HG03103 (cell line): ENCODE results near the gene CBX3.
"Not testable (repeated sequence)": the region's sequence is repeated elsewhere in the genome, so short reads cannot be mapped to it uniquely, and the experiment has no call there.

Source experiments
- ATAC-seq: cut with Tn5 transposase; IDR thresholded peaks from one replicate; pipeline ENCODE4 v1.9.1; 2021; ENCODE audit warnings: low read depth; ENCODE audit not compliant: unreplicated experiment

Gene CBX3

DNA sequence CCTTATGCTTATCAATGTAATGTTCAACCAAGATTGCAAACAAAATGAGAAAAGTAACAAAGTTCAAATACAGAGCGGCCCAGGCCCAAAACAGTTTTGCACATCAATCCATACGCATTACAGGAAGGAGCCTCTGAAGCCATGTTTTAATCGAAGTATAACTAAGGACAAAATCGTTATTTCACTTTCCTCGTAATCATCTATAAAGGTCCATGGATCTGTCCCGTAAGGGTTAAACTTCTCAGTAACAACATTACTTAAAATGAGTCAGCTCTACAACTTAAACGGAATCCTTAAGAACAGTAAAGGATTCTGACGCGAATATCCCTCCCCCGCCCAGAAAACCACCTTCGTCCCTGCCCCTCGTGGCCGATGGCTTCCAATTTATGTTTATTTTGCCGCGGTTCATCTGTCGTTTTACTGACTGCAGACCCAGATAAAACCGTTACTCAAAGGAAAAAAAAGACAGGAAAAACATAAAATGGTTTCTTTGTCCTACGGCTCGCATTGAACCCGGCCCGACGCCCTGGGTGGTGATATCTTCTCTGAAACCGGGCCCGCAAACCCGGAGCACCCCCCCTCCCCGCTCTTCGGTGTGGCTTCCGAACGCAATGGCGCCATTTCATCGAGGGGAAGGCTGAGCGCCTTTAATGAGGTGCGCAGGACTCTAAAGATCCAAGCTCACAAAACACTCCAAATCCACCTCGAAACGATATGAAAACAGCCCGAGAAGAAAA is 2.1 kb upstream of the CBX3 start:
- no peak for ATAC-seq

DNA sequence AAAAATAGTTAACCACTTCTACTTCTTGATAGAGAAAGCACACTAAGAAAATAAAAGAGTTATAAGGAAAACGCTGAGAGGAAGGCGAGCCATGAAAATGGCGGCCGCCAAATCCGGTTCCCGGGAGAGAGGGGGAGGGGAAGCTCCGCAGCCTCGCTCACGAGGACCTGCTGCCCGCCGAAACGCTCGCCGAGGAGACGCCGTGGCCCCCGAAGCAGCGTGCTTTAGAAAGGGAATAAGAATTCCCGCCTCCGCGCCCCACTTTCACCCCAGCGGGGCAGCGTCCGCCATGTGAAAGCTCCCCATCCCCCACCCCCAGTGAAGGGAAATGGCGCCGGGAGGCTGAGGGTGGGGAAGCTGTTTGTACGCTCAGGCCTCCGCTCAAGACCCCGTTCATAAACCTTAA is 1.5 kb upstream of the CBX3 start:
- no peak for ATAC-seq

DNA sequence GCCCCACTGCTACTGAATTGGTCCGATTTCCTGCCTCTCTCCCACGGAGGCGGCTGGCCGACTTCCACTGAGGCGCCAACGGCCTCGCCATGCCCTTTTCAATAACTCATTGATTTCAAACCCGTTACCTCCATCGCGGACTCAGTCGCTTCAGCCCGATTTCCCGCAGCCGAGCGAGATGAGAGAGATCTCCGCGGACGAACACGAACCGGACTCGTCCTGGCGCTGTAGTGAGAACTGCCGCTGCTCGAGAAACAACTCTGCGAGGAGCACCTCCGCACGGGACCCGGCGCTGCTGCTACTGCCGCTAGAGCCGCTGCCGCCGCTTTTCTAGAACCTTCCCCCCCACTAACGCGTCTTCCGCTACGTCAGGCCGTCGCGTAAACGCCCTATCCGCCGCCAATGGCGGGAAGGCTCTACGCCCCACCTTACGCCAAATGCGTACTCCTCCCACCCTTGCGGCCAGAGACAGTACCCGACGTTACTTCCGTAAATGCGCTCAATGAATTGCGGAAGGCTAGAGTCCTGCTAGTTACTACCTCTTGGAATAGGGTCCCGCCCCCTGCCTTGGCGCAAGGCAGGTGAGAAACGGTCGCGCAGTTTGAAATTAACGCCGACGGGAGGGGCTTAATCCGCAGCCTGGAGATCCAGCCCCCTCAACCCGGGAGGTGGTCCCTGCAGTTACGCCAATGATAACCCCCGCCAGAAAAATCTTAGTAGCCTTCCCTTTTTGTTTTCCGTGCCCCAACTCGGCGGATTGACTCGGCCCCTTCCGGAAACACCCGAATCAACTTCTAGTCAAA is 900 bp upstream of the CBX3 start, which contains the start of gene HNRNPA2B1:
TSS of gene HNRNPA2B1 (minus strand) at position 303 of the 803 bp plus-strand sequence. CDS start at position 134, 169 bp downstream.
- ATAC-seq, result peak; percentile 48

DNA sequence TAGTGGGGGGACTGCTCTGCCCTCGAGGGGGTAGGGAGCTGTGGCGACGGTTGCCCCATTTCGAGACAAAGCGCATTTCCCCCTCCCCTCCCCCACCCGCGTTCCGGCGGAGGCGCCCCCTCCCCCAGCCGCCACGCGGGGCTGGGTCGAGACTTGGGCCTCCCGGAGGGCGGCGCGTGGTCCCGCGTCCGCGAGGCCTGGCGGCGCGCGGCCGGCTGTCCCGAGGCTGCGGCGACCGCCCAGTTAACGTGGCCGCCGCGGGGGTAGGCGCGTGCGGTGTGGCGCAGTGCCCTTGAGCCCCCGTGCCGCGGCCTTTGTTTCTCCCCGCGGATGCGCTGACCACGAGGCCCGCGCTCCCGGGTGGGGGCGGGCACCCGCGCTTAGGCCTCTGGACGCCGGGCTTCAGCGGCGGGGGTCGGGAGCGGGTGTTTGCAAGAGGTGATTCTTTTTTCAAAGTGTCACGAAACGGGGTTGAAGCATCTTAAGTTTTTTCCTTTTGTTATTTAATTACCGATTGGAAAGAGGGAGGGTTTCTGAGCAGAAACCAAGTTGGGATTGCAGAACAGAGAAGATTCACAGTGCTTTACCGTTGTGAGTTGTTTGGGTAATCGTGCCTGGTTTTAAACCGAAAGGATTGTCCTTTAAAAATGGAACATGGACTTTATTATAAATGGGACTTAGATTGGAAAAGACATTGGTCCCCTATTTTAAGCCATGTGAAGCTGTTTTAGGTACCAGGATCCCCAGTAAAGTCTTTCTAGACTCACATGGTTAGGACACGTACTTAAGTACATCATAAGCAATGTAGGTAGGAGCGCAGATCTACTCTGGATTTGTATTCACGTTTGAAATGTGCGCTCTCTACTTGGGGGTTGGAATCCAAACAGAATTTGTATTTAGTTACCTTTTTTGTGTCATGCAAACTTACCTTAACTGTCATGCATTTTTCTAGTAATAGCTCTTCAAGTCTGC is 760 bp downstream of the CBX3 start:
- ATAC-seq, result no peak

DNA sequence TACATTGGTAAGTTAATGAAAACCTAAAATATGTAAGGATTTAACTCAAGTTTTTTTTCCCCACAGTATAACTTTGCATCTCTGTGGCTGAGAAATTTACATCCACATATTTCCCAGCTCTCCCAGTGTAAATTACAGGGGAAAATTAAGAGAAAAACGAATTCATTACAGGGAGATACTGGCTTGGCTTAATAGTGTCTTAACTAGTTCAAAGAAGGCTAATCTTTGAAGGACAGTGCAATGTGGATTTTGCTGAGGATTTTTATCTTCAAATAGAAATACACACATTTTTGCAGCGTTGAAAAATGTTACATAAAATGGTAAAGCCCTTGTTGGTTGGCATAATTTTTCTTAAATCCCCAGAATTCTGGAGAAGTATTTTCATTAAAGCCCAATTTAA is 1.5 kb downstream of the CBX3 start:
- ATAC-seq, result no peak

DNA sequence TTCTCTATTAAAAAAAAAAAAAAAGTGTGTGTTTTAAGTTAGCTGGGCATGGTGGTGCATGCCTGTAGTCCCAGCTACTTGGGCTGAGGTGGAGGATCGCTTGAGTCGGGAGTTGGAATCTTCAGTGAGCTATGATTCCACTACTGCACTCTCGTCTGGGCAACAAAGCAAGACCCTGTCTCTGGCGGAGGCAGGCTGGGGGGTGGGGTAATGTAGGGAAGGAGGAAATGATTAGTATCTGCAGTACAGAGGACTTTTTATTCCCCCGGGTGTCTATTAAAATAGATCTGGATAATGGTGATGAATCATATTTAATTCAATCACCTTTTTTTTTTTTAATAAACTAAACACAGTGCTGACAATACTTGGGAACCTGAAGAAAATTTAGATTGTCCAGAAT is 6.5 kb downstream of the CBX3 start:
- no peak for ATAC-seq

DNA sequence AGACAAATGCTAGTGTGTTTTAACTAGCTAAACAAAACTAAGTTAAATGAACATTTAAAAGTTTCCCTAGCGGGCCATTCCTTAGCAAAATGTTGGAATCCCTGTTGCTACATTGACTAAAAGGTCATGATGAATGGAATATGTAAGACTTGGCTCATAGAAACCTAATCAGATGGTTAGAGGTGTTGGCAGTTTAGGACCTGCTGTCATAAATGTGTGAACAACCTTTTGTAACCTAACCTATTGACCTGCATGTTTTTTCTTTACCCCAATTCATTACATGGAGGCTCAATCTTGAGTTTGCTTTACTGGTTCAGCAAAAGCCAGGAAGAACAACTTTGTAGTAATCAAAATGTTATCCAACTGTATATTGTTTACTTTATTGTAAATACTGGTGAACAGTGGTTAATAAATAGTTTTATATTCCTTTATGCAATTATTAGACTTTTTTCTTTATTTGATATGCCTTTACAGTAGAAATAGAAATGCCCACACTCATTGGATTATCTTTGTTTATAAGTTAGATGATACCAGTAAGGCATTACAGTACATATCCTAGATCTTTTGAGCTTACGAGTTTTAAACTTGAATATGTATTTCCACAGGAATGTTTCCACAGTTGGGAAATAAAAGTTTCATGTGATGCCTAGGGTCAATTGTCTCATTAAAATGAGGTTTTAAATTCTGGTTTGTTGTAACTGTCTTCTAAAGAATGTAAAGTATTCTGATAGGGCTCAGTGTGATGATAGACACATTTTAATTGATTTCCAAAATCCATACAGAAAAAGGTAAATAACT is 11.6 kb downstream of the CBX3 start:
- no peak for ATAC-seq

DNA sequence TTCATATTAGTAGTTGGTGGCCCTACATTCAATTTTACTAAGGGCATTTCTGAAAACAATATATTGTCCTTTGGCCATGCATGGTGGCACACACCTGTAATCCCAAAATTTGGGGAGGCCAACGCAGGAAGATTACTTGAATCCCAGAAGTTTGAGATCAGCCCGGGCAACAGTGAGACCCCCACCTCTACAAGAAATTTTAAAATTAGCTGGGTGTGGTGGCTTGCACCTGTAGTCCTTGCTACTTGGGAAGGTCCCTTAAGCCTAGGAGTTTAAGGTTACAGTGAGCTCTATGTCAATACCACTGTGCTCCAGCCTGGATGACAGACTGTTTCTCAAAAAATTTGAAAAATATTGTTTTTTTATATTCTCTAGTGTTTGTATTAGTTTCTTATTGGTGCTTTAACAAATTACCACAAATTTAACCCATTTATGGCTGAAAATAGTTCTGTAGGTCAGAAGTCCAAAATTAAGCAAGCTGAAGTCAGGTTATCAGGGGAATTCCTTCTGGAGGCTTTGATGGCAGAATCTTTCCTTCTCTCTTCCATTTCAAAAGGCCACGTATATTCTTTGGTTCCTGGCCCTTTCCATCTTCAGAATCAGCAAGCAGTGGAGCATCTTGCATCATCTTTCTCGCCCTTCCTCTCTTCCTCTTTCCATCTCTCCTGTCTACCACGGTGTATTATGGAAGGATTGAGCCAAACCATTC is 12.4 kb downstream of the CBX3 start:
- no peak for ATAC-seq

DNA sequence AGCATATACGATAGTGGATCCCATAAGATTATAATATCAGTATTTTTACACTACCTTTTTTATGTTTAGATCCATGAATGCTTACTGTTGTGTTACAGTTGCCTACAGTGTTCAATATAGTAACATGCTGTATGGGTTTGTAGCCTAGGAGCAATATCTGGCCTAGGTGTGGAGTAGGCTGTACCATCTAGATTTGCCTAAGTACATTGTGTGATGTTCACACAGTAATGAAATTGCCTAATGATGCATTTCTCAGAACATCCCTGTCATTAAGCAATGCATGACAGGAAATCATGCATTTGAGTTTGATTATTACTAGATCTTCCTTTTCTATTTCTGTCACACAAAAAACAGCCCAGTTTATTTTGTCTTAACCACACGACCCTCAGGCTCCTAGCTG is 14.5 kb downstream of the CBX3 start:
- no peak for ATAC-seq

DNA sequence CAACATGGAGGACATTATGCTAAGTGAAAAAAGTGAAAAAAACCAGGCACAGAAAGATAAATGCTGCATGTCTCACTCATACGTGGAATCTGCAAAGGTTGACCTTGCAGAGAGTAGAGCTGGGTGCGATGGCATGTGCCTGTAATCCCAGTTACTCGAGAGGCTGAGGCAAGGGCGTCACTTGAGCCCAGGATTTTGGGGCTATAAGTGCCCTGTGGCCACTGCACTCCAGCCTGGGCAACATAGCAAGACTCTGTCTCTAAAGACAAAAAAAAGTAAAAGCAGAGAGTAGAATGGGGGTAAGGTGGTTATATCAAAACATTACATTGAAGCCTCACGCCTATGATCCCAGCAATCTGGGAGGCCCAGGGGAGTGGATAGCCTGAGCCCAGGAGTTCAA is 22.8 kb downstream of the CBX3 start:
- no peak for ATAC-seq

DNA sequence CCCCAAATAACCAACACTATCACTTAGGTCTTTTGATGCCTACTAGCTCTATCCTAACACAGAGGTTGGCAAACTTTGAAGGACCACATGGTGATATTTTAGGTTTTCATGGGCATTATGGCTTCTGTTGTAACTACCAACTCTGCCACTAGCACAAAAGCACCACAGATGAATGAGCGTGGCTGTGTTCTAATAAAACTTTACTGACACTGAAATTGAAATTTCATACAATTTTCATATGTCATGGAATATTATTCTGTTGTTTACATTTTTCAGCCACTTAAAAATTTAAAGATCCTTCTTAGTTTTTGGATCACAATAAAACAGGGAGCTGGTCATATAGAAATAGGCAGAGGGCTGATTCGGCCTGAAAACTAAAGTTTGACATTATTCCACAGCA is 26.4 kb downstream of the CBX3 start:
- ATAC-seq, result no peak

DNA sequence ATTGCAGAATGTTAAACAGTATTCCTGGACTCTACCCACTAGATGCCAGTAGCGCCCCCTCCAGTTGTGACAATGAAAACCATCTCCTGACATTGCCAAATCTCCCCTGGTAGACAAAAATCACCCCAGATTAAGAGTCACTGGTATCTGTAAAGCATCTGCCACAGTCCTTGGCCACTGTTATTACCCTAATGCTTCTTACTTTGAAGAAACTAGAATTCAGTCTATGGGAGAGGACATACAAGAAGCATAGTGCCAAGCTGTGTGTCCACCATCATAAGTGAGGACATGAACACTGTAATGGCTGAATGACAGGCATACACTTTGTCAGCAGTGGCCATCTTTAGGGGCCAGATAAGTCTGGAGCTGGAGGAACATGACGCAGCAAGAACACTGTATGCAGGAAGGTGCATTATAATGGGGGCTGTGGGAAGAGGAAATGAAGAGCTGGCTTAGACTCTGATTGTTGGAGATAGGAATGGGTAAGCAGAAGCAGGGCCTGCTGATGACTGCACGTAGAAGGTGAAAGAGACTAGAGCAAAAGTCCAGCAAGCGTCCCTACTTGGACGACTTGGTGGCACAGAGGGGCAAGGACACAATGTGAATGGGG is 32.5 kb downstream of the CBX3 start:
- no peak for ATAC-seq

DNA sequence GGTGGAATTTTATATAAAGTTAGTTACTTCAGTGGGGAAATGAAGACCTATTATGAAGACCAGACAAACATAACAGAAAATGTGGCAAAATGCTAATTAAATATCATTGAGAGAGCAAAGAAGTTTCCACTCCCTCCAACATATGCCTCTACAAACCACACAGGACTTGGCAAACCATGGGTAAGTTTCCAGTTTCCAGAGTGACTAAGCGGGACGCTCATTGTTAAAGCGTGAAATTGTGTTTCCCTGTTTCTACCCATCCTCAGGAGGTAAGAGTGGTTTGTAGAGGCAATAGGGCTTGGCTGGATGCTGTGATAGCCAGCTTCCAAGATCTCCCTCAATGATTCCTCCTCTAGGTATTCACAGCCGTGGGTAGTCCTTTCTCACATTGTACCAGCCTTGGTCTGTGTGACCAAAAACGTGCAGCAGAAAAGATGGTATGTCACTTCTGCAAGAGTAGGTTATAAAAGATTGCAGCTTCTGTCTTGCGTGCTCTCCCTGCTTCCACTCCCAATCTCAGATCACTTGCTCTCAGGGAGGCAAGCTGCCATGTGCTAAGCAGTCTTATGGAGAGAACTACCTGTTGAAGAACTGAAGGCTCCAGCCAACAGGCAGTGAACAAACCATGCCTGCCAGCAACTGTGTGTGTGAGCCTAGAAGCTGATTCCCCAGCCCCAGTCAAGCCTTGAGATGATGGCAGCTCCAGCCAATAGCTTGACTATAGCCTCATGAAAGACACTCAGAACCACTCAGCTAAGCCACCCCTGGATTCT is 35.7 kb downstream of the CBX3 start:
- no peak for ATAC-seq

DNA sequence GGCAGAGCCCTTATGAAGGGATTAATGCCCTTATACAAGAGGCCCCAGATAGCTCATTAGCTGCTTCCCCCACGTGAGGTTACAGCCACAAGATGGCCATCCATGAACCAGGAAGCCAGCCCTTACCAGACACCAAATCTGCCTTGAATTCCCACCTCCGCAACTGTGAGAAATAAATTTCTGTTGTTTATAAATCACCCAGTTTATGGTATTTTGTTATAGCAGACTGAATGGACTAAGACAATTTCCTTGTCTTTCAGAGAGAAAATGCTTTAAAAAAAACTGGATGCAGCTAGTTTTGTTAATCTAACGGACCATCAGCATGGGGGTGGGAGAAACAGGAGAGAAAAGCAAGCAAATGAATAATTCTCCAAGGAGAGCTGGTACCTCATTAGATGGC is 36.5 kb downstream of the CBX3 start:
- ATAC-seq, result no peak

DNA sequence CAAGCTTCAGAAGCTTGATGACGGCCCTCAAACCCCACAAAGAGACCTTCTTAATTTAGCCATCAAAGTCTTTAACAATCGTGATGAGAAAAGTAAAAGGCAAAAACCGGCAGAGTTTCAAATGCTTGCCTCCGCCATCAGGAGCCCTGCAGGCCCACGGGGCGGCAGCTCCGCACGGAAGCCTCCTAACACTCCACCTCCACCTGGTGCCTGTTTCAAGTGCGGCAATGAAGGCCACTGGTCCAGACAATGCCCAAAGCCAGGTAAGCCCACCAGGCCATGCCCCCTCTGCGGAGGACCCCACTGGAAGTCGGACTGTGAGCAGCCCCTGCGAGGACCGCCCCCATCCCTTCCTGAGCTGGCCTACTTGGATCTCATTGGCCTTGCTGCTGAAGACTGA is 43.6 kb downstream of the CBX3 start:
- no peak for ATAC-seq

DNA sequence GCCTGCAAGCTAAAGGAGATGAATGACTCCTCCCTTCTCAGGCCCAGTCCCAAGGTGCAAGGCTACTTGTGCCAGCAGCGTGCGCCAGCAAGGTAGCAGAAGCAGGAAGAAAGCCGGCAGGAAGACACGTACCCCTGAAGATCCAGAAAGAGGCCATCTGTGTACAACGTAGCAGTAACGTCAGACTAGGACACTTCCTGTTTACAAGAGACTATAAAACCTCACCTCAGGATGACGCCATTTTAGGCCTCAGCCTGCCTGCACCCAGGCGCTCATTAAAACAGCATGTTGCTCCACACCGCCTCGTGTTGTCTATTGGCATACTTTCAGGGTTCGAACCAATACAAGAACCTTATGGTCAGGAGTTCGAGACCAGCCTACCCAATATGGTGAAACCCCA is 48.7 kb downstream of the CBX3 start:
- ATAC-seq, result no peak

DNA sequence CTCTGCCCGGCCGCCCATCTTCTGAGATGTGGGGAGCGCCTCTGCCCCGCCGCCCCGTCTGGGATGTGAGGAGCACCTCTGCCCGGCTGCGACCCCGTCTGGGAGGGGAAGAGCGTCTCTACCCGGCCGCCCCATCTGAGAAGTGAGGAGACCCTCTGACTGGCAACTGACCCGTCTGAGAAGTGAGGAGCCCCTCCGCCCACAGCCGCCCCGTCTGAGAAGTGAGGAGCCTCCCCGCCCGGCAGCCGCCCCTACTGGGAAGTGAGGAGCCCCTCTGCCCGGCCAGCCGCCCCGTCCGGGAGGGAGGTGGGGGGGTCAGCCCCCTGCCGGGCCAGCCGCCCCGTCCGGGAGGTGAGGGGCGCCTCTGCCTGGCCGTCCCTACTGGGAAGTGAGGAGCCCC is 60.3 kb downstream of the CBX3 start:
- not testable (repeated sequence) for ATAC-seq
